NCI-H748 (cell line): ENCODE measurements around the gene RBFOX1.

Experiments used
- DNase-seq: peaks from one replicate; lab custom pipeline; 2025; ENCODE audit not compliant: unreplicated experiment; lab: John Stamatoyannopoulos, UW

Gene RBFOX1

GRCh38 chr16:7334801-7335560, 2.3 kb downstream of the RBFOX1 start:
- DNase-seq = no peak

DNA sequence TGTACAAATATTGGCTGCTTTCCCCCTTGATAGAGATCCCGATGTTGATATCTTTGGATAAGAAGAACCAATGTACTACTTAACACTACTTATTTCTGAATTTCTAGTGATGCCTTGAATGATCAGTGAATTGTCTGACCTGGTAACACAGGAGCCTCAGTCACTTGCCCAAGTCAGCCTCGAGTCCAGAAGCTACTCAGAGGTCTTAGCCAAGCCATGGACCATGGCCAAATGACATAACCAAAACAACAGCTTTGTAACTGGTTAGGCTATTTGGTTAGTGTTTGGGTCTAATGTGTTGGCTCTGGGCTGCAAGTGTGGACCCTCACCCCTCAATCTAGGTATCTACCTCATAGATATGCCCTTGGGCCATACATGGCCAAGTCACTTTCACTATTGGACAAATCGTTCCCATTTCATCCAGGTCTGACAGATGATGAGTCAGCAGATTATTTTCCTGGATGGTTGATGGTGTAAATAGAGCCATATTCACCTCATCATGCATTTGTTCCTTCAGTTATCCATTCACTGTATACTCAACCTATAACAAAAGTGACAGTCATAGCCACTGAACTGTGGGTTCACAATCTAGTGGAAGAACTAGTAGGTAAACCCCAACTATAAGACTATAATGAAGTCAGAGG, 3.5 kb downstream of the RBFOX1 start:
- no peak for DNase-seq

DNA sequence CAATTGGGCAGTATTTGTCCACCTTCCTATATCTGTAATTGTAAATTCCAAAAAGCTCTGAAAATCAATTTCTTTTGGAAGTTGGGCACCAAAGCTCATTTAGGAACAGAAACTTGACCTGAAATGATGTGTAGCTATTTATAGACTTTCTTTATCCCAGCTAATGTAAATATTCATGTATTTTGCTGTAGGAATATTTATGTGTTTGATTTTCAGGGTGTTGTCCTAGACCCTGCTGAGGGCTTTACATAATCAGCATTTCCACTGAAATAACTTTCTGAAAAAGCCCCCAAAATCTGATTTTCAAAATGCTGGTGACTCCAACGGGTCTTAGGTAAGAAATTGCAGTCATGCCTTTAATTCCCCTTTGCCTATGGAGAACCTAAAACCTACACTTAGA, 4.1 kb downstream of the RBFOX1 start:
- no peak for DNase-seq

DNA sequence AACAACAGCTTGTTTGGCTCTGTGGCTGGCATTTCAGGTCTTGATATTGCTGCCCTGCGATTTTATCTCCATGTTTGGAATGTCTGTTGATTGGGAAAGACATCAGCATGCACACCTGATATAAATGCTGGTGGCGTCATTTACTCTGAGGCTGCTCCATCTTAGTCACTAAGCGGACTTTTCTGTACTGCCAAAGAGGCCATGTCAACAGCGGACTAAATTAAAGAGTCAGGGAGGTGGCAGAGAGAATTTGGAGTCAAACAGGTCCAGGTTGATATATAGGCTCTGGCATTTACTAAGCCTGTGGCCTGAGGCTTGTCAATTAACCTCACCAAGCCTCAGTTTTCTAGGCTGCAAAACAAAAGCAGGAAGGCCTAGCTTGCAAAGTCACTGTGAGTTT, 6.2 kb downstream of the RBFOX1 start:
- no peak for DNase-seq

DNA sequence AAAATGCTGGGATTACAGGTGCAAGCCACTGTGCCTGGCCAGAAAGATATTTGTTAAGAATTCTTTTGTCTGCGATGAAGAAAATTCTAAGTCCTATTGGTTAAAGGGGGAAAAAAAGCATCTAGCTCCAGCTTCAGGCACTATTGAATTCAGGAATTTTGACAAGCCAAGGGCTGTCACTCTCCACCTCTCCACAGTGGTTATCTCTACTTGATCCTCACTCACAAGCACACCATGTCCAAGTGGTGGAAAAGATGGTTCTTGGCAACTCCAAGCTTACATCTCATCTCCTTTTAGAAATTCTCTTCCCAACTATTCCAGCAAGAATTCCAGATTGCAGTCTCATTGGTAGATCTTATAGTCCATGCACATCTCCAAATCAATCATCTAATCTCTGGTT, 7.1 kb downstream of the RBFOX1 start:
- DNase-seq = no peak

- DNase-seq = no peak
These were observed 8.3 kb downstream of the RBFOX1 start for GRCh38 chr16:7340938-7341337.

DNA sequence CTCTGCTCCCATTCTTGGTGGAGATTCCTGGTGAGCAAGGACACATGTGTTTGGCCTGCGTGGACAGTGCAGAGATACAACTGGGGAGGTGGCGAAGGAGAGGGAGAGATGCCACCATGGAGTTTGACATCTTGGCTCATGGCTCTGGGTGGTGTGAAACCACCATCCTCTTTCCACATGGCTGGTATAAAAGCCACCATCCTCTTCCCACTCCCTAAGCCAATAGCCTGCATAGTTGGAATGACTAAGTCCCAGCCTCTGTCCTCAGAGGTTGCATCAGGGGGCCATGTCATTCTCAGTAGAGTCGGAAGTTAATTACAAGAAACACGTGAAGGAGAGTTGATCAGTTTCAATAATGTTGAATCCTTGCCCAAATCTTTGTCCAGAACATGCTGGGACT, 10.0 kb downstream of the RBFOX1 start:
- no peak for DNase-seq

- DNase-seq = peak; percentile 7
These were observed 10.6 kb downstream of the RBFOX1 start for GRCh38 chr16:7343243-7343642.

- peak; percentile 92 for DNase-seq
These were observed 12.5 kb downstream of the RBFOX1 start for GRCh38 chr16:7344830-7345780.

GRCh38 chr16:7350806-7351205, 18.2 kb downstream of the RBFOX1 start:
- no peak for DNase-seq

- DNase-seq = peak; percentile 72
These were observed 19.2 kb downstream of the RBFOX1 start for GRCh38 chr16:7351610-7352510.

DNA sequence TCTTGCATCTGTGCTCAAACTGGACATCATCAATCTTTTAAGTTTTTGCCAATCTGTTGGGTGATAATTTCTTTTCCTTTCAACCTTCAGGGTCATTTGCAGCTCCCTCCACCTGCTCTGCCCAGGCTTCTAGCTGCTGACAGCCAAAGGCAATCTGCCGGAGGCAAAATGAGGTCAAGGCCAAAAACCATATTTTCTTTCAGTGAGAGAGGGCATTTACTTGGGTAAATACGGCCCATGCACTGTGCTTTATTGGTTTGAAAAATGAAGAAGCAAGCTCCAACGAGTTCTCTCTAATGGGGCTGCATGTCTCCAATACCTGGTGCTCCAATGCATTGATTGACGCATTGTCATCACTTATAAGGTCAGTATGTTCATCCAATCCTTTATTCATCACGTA, 23.1 kb downstream of the RBFOX1 start:
- DNase-seq = no peak

DNA sequence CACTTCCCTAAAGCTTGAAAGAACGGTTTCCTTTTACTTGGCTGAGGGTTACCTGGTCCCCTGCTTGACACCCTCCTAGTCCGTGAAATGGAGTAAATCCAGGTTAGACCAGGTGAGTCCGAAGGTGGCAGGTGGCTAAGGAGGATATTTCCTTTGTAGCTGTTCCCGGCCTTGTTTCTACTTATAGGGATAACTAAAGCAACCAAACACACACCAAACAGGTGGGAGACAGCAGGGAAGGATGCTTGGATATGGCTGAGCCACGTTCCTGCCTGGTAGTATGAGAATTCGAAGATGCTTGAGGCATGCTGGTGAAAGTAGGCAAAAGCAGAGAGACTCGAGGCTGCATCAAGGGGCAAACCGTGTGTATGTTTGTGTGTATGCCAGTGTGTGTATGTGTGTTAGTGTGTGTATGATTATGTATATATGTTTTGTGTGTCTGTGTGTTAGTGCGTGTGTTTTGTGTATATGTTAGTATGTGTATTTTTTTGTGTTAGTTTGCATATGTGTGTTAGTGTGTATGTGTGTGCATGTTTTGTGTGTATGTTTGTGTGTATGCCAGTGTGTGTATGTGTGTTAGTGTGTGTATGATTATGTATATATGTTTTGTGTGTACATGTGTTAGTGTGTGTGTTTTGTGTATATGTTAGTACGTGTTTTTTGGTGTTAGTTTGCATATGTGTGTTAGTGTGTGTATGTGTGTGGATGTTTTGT, 28.9 kb downstream of the RBFOX1 start:
- DNase-seq = no peak

DNA sequence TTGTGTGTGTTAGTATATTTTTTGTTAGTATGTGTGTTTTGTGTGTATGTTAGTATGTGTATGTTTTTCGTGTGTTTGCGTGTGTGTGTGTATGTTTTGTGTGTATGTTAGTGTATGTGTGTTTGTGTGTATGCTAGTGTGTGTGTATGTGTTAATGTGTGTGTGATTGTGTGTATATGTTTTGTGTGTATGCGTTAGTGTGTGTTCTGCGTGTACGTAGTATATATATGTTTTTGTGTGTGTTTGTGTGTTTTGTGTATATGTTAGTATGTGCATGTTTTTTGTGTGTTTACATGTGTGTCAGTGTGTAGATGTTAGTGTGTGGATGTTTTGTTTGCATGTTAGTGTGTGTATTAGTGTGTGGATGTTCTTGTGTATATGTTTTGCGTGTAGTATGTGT, 29.6 kb downstream of the RBFOX1 start:
- no peak for DNase-seq

DNA sequence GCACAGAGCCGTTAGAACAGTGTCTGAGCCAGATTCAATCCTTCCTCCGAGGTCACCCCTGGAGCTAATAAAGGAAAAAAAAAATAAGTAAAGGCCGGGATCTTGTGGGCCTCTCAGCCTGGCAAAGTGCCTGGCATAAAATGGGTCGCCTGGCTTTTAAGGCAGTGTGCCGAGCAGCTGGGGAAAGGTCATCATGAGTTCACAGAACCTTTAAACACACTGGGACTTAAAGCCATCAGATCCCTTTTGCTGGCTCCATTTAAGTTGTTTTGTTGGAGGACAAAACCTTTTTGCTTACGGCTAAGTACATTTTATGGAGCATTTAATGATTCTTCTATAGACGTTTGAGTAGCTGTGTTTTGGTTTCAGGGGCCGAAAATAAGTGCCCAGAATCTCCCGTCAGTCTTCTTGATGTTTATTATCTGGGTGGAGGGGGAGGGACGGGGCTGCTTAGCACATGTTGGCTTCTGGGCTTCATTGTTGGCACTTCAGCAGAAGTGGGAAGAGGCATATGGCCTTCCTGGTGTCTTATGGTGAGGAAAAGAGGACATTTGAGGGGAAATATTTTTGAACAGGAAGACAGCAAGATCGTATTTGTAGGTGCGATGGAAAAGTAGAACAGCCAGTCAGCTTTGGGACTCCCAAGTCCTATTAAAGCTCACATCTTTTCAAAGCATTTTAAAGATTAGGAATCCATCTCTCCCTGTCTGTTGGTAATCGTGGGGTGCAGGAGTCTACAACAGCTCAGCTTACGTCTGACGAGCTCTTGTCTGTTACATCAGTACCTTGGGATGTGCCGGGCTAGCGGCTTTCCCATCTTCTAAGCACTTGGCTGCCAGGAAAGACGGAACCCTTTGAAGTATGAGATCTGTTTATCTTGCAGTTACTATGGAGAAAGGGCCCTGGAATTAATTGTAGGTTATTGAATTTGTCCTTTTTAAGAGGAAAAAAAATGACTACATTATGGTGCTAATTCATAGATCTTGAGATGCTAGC, 31.1 kb downstream of the RBFOX1 start:
- DNase-seq = peak; percentile 68

- DNase-seq = no peak
These were observed 33.4 kb downstream of the RBFOX1 start for GRCh38 chr16:7366041-7366440.

DNA sequence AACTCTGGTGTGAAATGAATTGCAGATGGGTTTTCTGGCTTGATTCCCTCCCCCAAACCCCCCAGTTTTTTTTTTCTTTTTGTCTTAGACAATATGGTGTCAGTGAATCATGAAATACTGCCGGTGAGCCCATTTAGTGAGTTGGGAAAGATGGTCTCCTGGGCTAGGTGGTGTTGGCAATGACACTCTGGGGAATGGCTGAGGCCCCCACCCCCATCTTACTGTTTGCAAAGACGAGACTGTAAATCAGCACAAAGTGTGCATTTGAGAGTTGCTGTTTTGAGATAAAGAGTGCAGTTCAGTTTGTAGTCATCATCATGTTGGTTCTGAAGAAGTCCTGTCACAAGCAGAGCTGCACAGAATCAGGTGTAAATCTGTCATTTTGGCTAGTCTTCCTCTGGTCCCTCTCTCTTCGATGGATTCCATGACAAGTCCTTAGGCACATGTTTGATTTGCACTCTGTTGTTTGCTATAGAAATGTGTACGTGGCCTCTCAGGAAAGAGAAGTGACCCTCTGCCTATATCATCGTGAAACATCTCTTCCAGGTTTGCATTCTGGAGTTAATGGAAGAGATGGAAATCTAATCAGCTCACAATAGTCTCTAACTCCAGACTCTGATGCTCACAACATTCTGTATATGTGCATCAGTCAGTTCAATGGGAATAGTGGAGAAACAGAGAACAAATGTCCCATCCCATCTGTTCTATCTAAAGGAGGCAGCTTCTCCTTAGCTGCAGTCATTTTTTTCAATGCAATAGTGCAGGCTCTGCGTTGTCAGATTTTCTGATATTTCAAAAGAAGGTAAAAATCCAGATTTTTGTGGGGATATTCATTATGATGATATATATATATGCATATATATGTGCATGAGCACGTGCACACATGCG, 34.6 kb downstream of the RBFOX1 start:
- DNase-seq = no peak

GRCh38 chr16:7369204-7369603, 36.6 kb downstream of the RBFOX1 start:
- no peak for DNase-seq
